ENCODE results near the gene TBL3. TPM values are rescaled to one million over a fixed set of nuclear protein-coding genes. Genes with fewer than 3 reads are reported as not detected.

Gene TBL3
- total RNA-seq, 1 experiment from 2014 or later: 26.8 TPM

DNA sequence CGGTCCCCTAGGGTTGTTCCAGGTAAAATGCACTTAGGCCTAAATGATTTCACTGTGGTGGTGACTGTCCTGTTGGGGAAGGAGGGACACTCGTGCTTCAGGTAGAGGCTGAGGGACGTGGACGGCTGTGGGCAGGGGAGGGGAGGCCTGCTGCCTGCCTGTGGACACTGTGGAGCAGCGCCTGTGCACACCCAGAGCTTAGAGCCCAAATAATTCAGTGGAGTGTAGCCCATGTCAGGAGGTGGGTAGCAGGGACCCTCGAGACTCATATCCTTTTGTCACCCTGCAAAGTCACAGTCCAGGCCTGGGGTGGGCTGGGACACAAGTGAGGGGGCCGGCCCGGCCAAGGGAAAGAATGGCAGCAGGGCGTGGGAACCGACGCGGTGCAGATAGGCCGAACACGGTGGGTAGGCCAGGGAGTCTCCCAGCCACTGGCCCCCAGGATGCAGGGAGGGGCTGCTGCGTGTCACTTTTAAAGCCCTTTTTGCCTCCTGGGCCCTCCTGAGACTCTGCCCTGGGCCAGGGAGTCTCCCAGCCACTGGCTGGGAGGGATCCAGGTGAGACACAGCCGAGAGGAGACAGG is 54.1 kb downstream of the TBL3 start:
- POLR2A ChIA-PET: interaction anchor here (1.0 to 2.6 kb wide), 2 partner anchors 11 to 22 kb away, joined by 3 to 11 read pairs; partner anchors contain the start of genes NTHL1 and TSC2
- H3K27me3 Mint-ChIP-seq (ENCODE audit: insufficient read depth, unreplicated experiment): no peaks in the 10 kb centered on the region
- DNase-seq (ENCODE audit: unreplicated experiment): no peak
- H3K4me3 Mint-ChIP-seq (ENCODE audit: unreplicated experiment): peak overlapping the region; percentile 70
- peaks cover 13% of the 10 kb centered on the region for H3K36me3 Mint-ChIP-seq (ENCODE audit: insufficient read depth, unreplicated experiment)
- H3K9me3 Mint-ChIP-seq (ENCODE audit: unreplicated experiment): no peaks in the 10 kb centered on the region
- TF ChIP-seq, protein P1, sequence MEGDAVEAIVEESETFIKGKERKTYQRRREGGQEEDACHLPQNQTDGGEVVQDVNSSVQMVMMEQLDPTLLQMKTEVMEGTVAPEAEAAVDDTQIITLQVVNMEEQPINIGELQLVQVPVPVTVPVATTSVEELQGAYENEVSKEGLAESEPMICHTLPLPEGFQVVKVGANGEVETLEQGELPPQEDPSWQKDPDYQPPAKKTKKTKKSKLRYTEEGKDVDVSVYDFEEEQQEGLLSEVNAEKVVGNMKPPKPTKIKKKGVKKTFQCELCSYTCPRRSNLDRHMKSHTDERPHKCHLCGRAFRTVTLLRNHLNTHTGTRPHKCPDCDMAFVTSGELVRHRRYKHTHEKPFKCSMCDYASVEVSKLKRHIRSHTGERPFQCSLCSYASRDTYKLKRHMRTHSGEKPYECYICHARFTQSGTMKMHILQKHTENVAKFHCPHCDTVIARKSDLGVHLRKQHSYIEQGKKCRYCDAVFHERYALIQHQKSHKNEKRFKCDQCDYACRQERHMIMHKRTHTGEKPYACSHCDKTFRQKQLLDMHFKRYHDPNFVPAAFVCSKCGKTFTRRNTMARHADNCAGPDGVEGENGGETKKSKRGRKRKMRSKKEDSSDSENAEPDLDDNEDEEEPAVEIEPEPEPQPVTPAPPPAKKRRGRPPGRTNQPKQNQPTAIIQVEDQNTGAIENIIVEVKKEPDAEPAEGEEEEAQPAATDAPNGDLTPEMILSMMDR (IDR thresholded peaks at IDR 0.05; ENCODE audit: unreplicated experiment): no peak
- intact Hi-C loops (cut with micrococcal nuclease): no loop called here
- no peak overlapping the region for H3K27ac Mint-ChIP-seq (ENCODE audit: low read depth, unreplicated experiment)
- CTCF ChIA-PET: interaction anchor here (1.1 to 2.0 kb wide), 2 partner anchors 114 to 128 kb away, joined by 5 to 9 read pairs; no protein-coding TSS in a partner anchor
- BruUV-seq (replicated peaks): no TSS peak
- peaks cover 9% of the 10 kb centered on the region for H3K4me1 Mint-ChIP-seq (ENCODE audit: insufficient read depth, unreplicated experiment)

DNA sequence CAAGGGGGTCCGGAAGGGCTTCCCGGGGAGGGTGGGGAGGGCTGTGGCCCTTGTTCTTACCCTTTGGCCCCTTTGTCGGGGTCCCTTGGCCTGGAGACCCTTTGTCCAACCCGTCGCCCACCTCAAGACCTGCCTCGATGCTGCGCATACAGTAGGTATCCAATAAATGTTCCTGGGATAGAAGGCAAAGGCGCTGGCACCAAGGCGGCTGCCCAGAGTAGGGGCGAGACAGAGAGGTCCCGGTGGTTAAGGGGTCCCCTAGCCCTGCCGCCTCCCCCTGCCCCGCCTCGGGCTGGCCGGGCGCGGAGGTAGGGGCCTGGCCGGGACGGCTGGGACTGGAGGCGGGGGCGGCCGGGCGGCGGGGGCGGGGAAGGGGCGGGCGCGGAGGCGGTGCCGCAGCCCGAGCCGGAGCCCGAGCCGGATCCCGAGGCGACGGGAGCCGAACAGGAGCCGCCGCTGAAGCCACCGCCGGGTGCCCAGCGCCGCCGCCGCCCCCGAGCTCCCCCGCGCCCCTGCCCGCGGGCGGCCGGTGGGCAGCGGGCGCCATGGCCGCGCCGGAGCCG is 54.7 kb downstream of the TBL3 start, which contains the start of gene NHERF2:
NHERF2 (plus strand) TSS at position 442 of the 563 bp plus-strand sequence; CDS start at position 546, 104 bp downstream.
- ChIA-PET CTCF (interaction anchor here (2.0 kb wide), 1 partner anchor 114 kb away, joined by 9 read pairs; no protein-coding TSS in a partner anchor), POLR2A (interaction anchor here (1.2 to 2.6 kb wide), 4 partner anchors 15 to 21 kb away, joined by 5 to 11 read pairs (median 6); partner anchors contain the start of genes NTHL1 and TSC2)
- Mint-ChIP-seq H3K9me3 (ENCODE audit: unreplicated experiment) (no peaks in the 10 kb centered on the region), H3K36me3 (ENCODE audit: insufficient read depth, unreplicated experiment) (peaks cover 13% of the 10 kb centered on the region), H3K27ac (ENCODE audit: low read depth, unreplicated experiment) (no peak within 1 kb of the TSS), H3K4me3 (ENCODE audit: unreplicated experiment) (peak within 1 kb of the TSS; percentile 70), H3K4me1 (ENCODE audit: insufficient read depth, unreplicated experiment) (peaks cover 9% of the 10 kb centered on the region), H3K27me3 (ENCODE audit: insufficient read depth, unreplicated experiment) (no peaks in the 10 kb centered on the region)
- BruUV-seq (replicated peaks): no TSS peak
- TF ChIP-seq, protein P1 (IDR thresholded peaks at IDR 0.05; ENCODE audit: unreplicated experiment): no peak
- intact Hi-C loops (cut with micrococcal nuclease): no loop called here
- DNase-seq (ENCODE audit: unreplicated experiment): no peak

DNA sequence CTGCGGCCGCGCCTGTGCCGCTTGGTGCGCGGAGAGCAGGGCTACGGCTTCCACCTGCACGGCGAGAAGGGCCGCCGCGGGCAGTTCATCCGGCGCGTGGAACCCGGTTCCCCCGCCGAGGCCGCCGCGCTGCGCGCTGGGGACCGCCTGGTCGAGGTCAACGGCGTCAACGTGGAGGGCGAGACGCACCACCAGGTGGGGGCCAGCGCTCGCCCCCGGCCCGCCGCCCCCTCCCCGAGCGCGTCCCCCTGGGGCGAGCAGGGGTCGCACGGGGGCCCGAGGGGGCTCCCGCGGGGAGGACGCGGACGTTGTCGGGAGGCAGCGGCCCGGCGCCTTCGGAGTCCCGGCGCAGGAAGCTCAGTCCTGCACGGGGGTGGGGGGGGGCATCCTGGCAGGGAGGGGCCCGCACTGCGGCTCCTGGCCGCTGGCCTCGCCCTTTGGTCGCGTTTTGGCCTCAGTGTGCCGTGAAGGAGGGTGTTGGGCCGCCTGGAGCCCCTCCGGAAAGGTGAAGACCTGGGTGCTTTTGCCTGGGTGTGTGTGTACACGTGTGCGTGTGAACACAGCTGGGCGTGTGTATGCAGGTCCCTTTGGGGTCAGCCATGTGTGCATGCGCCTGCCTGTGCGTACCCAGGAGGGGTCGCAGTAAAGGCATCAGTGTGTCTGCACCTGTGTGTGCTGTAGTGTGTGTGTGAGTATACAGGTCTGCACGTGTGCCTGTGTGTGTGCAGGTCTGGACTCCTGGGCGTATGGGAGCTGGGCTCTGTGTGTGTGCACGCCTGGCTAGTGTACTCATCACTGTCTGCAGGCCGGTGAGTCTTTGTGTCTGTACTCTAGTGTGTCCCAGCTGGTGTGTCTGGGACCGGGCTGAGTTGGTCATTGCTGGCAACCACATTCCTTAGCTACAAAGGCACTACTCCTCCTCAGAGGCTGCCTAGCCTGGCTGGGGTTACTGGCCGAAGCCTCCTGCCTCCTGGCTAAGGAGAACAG is 55.5 kb downstream of the TBL3 start:
- peaks cover 12% of the 10 kb centered on the region for H3K36me3 Mint-ChIP-seq (ENCODE audit: insufficient read depth, unreplicated experiment)
- peaks cover 9% of the 10 kb centered on the region for H3K4me1 Mint-ChIP-seq (ENCODE audit: insufficient read depth, unreplicated experiment)
- no peak for DNase-seq (ENCODE audit: unreplicated experiment)
- BruUV-seq (replicated peaks): no TSS peak
- TF ChIP-seq, protein P1 (IDR thresholded peaks at IDR 0.05; ENCODE audit: unreplicated experiment): no peak
- intact Hi-C loops (cut with micrococcal nuclease): no loop called here
- no peaks in the 10 kb centered on the region for H3K27me3 Mint-ChIP-seq (ENCODE audit: insufficient read depth, unreplicated experiment)
- ChIA-PET CTCF (interaction anchor here (0.6 to 2.0 kb wide), 6 partner anchors 10 to 113 kb away, joined by 3 to 9 read pairs (median 3); no protein-coding TSS in a partner anchor), POLR2A (interaction anchor here (0.6 to 2.6 kb wide), 10 partner anchors 14 to 136 kb away, joined by 3 to 11 read pairs (median 4); partner anchors contain the start of genes NTHL1, TBL3 and TSC2)
- peak overlapping the region; percentile 70 for H3K4me3 Mint-ChIP-seq (ENCODE audit: unreplicated experiment)
- H3K27ac Mint-ChIP-seq (ENCODE audit: low read depth, unreplicated experiment): no peak overlapping the region
- no peaks in the 10 kb centered on the region for H3K9me3 Mint-ChIP-seq (ENCODE audit: unreplicated experiment)

All from MCF 10A (cell line).